Mesodermal cell (in vitro differentiated cells): ENCODE data around the gene TMEM178B.
A peak's percentile ranks its signal among the peaks of the same experiment; 100 is the strongest.
"Not testable (repeated sequence)": the region's sequence is repeated elsewhere in the genome, so short reads cannot be mapped to it uniquely, and the experiment has no call there.

Source experiments
- H3K27ac ChIP-seq: 2 replicates; pipeline ENCODE4 v1.7.0; 2013; ENCODE audit warnings: mild to moderate bottlenecking, low read depth, low read length, moderate library complexity; ENCODE audit not compliant: severe bottlenecking
- H3K36me3 ChIP-seq: 2 replicates; pipeline ENCODE4 v1.7.1; 2013; ENCODE audit warnings: mild to moderate bottlenecking, low read length, moderate library complexity; ENCODE audit not compliant: control insufficient read depth, insufficient read depth
- H3K4me1 ChIP-seq: one replicate; pipeline ENCODE4 v1.7.1; 2013; ENCODE audit warnings: mild to moderate bottlenecking, low read length; ENCODE audit not compliant: insufficient read depth, control insufficient read depth, poor library complexity, severe bottlenecking
- H3K4me3 ChIP-seq: 2 replicates; pipeline ENCODE4 v1.7.0; 2013; ENCODE audit warnings: low read length, control low read depth, mild to moderate bottlenecking; ENCODE audit not compliant: insufficient read depth, poor library complexity, severe bottlenecking; ENCODE audit errors: extremely low read depth
- H3K9me3 ChIP-seq: 2 replicates; pipeline ENCODE4 v1.7.1; 2013; ENCODE audit warnings: mild to moderate bottlenecking, low read length, moderate library complexity; ENCODE audit not compliant: control insufficient read depth
- WGBS, 2 experiments: methylation state at CpG; one replicate each; pipeline ENCODE4 v1.1.5; 2013; ENCODE audit warnings: missing lambda C conversion rate in 2 of 2; ENCODE audit not compliant: insufficient coverage in 2 of 2; 5-methylcytosine and 5-hydroxymethylcytosine counted together

TMEM178B gene

GRCh38 chr7:141045842-141046620, 27.8 kb upstream of the TMEM178B start:
- H3K4me3 ChIP-seq, result no peak overlapping the region
- H3K27ac ChIP-seq, result peak overlapping the region; percentile 58
- H3K9me3 ChIP-seq, result peaks cover 4% of the 10 kb centered on the region
- peaks cover 12% of the 10 kb centered on the region for H3K4me1 ChIP-seq
- WGBS, 2 experiments, result 87 to 90% methylated on average over 2 to 3 of the region's 7 CpGs
- no peaks in the 10 kb centered on the region for H3K36me3 ChIP-seq

GRCh38 chr7:141053626-141054025, 20.2 kb upstream of the TMEM178B start:
- Histone ChIP-seq H3K4me3 (no peak overlapping the region), H3K4me1 (no peaks in the 10 kb centered on the region), H3K36me3 (no peaks in the 10 kb centered on the region), H3K27ac (no peak overlapping the region), H3K9me3 (peaks cover 7% of the 10 kb centered on the region)
- 87 to 92% methylated on average over 6 to 7 of the region's 9 CpGs for WGBS, 2 experiments

GRCh38 chr7:141055146-141055545, 18.7 kb upstream of the TMEM178B start:
- Histone ChIP-seq H3K4me1 (no peaks in the 10 kb centered on the region), H3K4me3 (no peak overlapping the region), H3K9me3 (peaks cover 7% of the 10 kb centered on the region), H3K27ac (no peak overlapping the region), H3K36me3 (no peaks in the 10 kb centered on the region)
- WGBS, 2 experiments, result 78 to 95% methylated on average over 3 of the region's 4 CpGs

GRCh38 chr7:141057788-141058187, 16.1 kb upstream of the TMEM178B start:
- no peaks in the 10 kb centered on the region for H3K36me3 ChIP-seq
- no peak overlapping the region for H3K4me3 ChIP-seq
- H3K27ac ChIP-seq, result no peak overlapping the region
- peaks cover 7% of the 10 kb centered on the region for H3K9me3 ChIP-seq
- 90 to 100% methylated on average over 2 to 3 of the region's 3 CpGs for WGBS, 2 experiments
- H3K4me1 ChIP-seq, result no peaks in the 10 kb centered on the region

GRCh38 chr7:141067856-141068255, 6.0 kb upstream of the TMEM178B start:
- H3K4me3 ChIP-seq, H3K9me3 ChIP-seq, H3K36me3 ChIP-seq, H3K27ac ChIP-seq: not testable (repeated sequence)
- WGBS, 2 experiments, result 88 to 100% methylated on average over 1 to 4 of the region's 16 CpGs
- H3K4me1 ChIP-seq, result peaks cover 14% of the 10 kb centered on the region

- Histone ChIP-seq H3K27ac (no peak overlapping the region), H3K36me3 (no peaks in the 10 kb centered on the region), H3K4me1 (peaks cover 14% of the 10 kb centered on the region), H3K9me3 (no peaks in the 10 kb centered on the region), H3K4me3 (peak overlapping the region; percentile 41)
- WGBS, 2 experiments, result 3 to 4% methylated on average over 18 of the region's 30 CpGs
Observed at GRCh38 chr7:141071260-141071854, 2.5 kb upstream of the TMEM178B start.

- Histone ChIP-seq H3K27ac (no peak overlapping the region), H3K4me3 (peak overlapping the region; percentile 41), H3K9me3 (no peaks in the 10 kb centered on the region), H3K36me3 (no peaks in the 10 kb centered on the region), H3K4me1 (peaks cover 14% of the 10 kb centered on the region)
- 0 to 2% methylated on average over 1 to 14 of the region's 21 CpGs for WGBS, 2 experiments
Observed at GRCh38 chr7:141071855-141072547, 1.9 kb upstream of the TMEM178B start.

- WGBS, 2 experiments, result 0% methylated on average over 42 to 60 of the region's 61 CpGs
- Histone ChIP-seq H3K4me3 (peak overlapping the region; percentile 41), H3K4me1 (peaks cover 14% of the 10 kb centered on the region), H3K36me3 (no peaks in the 10 kb centered on the region), H3K9me3 (no peaks in the 10 kb centered on the region), H3K27ac (no peak overlapping the region)
Observed at GRCh38 chr7:141072548-141073172, 1.2 kb upstream of the TMEM178B start.

GRCh38 chr7:141073173-141073640, 657 bp upstream of the TMEM178B start:
- no peak overlapping the region for H3K27ac ChIP-seq
- WGBS, 2 experiments, result 0% methylated on average over 51 to 60 of the region's 60 CpGs

GRCh38 chr7:141074162-141074991, 513 bp downstream of the TMEM178B start:
- 1% methylated on average over 67 to 70 of the region's 75 CpGs for WGBS, 2 experiments
- H3K9me3 ChIP-seq, result no peaks in the 10 kb centered on the region
- H3K36me3 ChIP-seq, result no peaks in the 10 kb centered on the region
- peak overlapping the region; percentile 41 for H3K4me3 ChIP-seq
- H3K27ac ChIP-seq, result no peak overlapping the region
- peaks cover 14% of the 10 kb centered on the region for H3K4me1 ChIP-seq

More at GRCh38 chr7:141073173-141073640, 657 bp upstream of the TMEM178B start:
- H3K4me1 ChIP-seq, result peaks cover 14% of the 10 kb centered on the region
- H3K36me3 ChIP-seq, result no peaks in the 10 kb centered on the region
- H3K9me3 ChIP-seq, result no peaks in the 10 kb centered on the region
- peak overlapping the region; percentile 41 for H3K4me3 ChIP-seq
